ENCODE data around the gene ZNF236.
"Not testable (repeated sequence)": the region's sequence is repeated elsewhere in the genome, so short reads cannot be mapped to it uniquely, and the experiment has no call there.

ZNF236 gene

GRCh38 chr18:77012806-77013541, 190.6 kb downstream of the ZNF236 start:
- DNase-seq, result no peak

- no peak for DNase-seq
These were observed 191.6 kb downstream of the ZNF236 start for GRCh38 chr18:77013811-77014521.

GRCh38 chr18:77014538-77014937, 192.2 kb downstream of the ZNF236 start:
- no peak for DNase-seq

- no peak for DNase-seq
These were observed 192.8 kb downstream of the ZNF236 start for GRCh38 chr18:77015169-77015568.

DNA sequence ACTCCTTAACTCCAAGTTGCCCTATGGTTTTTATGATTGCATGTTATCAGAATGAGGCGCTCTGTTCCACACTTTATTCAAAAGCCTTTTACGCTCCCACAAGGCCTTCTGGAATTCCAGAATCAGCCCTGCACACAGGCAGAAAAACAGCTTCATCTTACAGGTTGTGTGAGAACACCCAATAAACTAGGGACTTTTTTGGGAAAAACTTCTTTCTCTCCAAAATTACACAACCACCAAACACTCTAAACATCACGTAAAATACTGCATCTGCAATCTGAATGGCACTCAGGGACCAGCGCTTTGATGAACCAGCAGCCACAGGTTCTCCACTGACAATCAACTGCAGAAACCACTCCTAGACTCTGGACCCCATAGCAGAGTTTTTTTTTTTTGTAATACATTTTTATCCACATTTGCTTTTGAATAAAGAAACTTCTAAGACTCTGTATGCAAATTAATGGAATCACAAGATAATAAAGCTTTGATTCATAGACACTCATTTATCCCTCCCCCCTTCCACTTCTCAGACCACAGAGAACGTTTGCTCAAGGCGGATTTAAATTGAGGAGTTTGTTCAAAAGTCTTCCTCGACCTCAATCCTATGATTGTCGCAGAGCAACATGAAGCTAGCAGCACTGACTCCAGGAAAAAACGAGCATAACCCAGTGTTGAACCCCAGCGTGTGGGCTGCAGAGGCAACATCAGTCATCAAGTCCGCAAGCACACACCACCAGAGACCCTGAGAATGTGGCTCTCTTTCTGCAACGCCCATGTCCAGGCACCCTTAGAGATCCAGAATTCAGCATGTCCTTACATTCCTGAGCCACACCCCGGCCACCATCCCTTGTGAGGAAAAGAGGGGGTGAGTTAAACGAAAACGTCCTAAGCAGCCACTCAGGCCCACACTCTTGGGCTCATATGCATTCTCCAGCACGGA, 193.7 kb downstream of the ZNF236 start:
- no peak for DNase-seq

- no peak for DNase-seq
These were observed 194.6 kb downstream of the ZNF236 start for GRCh38 chr18:77016936-77017335.

DNA sequence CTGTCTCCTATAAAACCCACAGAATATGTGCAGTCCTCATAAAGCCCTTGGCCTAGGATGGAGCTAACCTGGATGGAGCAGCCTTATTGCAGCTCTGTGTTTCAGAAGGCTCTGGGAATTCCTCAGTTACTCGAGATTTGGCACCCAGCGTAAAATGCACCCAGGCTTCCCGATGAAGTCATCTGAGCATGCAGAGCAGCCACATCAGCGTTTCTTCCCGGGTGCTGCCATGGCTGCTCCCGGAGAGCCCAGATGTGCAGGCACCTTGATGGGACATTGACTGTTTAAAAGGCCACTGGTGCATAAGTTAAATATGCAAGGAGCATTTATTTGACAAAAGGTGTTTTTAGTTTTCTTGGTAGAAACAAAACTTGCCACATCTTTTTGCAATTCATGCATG, 195.0 kb downstream of the ZNF236 start:
- no peak for DNase-seq

DNA sequence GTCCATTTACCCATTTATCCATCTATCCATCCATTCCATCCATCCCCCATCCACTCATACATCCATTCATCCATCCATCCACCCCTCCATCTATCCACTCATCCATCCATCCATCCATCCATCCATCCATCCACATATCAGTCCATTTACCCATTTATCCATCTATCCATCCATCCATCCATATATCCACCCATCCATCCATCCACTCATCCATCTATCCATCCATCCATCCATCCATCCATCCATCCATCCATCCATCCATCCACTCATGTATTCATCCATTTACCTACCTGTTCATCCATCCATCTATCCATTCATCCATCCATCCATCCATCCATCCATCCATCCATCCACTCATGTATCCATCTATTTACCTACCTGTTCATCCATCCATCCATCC, 196.3 kb downstream of the ZNF236 start:
- DNase-seq, result not testable (repeated sequence)

GRCh38 chr18:77019641-77020040, 197.3 kb downstream of the ZNF236 start:
- DNase-seq, result no peak

Measured in kidney glomerular epithelial cell (primary cell).